ENCODE results near the gene KCNJ3.

KCNJ3 gene

DNA sequence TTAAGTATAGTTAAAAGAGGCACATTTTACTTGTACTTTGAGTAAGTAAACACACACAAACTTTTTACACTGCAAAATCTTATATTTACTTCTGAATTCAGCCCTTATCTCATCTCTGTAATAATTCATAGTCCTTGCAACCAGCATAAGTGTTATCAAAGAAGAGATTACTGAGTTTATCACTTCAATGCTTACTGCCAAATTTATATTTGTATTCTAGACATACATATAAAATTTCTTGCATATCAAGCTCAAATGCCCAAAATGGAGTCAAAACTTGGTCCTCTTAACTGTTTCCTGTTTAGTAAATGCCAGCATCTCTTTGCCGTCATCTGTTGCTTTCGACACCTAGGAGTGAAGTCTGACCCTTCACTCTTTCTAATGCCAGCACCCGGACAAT lies 21.1 kb upstream of the KCNJ3 start:
- in situ Hi-C loops (cut with MboI; ENCODE audit: low sequenced_read_pairs, unreplicated experiment), result no loop called here
- DNase-seq (ENCODE audit: low spot score), result no peak
- TF ChIP-seq, protein P1, sequence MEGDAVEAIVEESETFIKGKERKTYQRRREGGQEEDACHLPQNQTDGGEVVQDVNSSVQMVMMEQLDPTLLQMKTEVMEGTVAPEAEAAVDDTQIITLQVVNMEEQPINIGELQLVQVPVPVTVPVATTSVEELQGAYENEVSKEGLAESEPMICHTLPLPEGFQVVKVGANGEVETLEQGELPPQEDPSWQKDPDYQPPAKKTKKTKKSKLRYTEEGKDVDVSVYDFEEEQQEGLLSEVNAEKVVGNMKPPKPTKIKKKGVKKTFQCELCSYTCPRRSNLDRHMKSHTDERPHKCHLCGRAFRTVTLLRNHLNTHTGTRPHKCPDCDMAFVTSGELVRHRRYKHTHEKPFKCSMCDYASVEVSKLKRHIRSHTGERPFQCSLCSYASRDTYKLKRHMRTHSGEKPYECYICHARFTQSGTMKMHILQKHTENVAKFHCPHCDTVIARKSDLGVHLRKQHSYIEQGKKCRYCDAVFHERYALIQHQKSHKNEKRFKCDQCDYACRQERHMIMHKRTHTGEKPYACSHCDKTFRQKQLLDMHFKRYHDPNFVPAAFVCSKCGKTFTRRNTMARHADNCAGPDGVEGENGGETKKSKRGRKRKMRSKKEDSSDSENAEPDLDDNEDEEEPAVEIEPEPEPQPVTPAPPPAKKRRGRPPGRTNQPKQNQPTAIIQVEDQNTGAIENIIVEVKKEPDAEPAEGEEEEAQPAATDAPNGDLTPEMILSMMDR (IDR thresholded peaks at IDR 0.05; ENCODE audit: borderline replicate concordance, control extremely low read depth, extremely low read depth, insufficient read depth, missing control alignments), result no peak

DNA sequence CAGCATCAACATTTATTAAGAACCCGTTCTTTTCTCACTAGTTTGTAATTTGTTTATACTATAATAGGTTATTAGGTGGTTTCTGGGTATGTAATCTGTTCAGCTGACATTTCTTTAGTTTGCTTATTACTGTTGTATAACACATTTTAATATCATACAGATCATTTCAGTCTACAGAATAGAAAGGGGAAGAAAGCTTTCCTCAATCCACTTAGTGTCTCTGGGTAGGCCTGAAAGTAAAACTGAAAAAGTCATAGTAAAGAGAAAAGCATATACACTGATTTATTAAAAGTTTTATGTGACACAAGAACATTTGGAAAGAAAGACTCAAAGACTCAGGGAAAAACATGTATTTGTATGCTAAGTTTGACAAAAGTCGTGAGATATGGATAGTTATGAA lies 16.8 kb upstream of the KCNJ3 start:
- TF ChIP-seq, protein P1 (IDR thresholded peaks at IDR 0.05; ENCODE audit: borderline replicate concordance, control extremely low read depth, extremely low read depth, insufficient read depth, missing control alignments), result no peak
- no peak for DNase-seq (ENCODE audit: low spot score)
- in situ Hi-C loops (cut with MboI; ENCODE audit: low sequenced_read_pairs, unreplicated experiment), result no loop called here

DNA sequence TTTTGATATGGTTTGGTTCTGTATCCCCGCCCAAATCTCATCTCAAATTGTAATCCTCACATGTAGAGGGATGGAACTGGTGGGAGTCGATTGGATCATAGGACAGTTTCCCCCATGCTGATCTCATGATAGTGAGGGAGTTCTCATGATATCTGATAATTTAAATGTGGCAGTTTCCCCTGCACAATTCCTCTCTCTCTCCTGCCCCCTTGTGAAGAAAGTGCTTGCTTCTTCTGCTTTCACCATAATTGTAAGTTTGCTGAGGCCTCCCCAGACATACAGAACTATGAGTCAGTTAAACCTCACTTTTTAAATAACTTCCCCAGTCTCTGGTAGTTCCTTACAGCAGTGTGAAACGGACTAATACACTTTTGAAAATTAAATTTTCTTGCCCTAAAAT lies 12.3 kb upstream of the KCNJ3 start:
- TF ChIP-seq, protein P1 (IDR thresholded peaks at IDR 0.05; ENCODE audit: borderline replicate concordance, control extremely low read depth, extremely low read depth, insufficient read depth, missing control alignments), result no peak
- DNase-seq (ENCODE audit: low spot score), result no peak
- in situ Hi-C loops (cut with MboI; ENCODE audit: low sequenced_read_pairs, unreplicated experiment), result no loop called here

DNA sequence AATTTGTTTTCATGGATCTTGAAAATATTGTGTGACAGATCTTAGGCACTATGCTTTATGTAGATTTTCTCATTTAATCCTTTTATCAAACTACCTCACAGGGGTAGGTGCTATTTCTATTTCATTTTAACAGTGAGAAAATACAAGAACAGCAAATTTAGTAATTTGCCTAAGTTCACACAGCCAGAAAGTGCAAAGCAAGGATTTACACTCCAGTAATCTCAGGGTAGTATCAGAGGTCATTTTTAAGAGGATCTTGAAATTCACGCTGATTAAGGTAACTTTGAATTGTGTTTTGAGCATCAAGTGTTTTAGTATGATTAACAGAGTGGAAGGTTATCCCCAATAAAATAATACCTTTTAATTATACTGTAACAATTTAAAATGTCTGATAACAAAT lies 10.1 kb upstream of the KCNJ3 start:
- in situ Hi-C loops (cut with MboI; ENCODE audit: low sequenced_read_pairs, unreplicated experiment), result no loop called here
- no peak for DNase-seq (ENCODE audit: low spot score)
- TF ChIP-seq, protein P1 (IDR thresholded peaks at IDR 0.05; ENCODE audit: borderline replicate concordance, control extremely low read depth, extremely low read depth, insufficient read depth, missing control alignments), result no peak

DNA sequence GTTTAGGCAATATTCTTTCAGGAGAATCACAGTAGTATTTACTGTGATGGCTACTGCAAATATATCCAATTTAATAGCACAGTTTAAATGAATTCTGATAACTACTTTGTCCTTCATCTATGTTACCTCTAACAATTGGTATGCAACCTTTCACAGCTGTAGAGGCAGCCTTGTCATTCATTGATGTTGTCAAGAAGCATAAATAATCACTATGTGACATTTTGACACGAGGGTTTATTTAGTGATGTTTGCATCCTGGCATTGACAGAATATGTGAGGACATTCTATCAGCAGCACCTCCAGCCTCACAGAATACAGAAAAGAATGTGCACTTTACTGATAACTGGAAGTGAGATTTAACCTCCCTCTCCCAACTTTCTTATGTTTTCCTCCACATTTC lies 9.3 kb upstream of the KCNJ3 start:
- in situ Hi-C loops (cut with MboI; ENCODE audit: low sequenced_read_pairs, unreplicated experiment), result no loop called here
- no peak for DNase-seq (ENCODE audit: low spot score)
- TF ChIP-seq, protein P1 (IDR thresholded peaks at IDR 0.05; ENCODE audit: borderline replicate concordance, control extremely low read depth, extremely low read depth, insufficient read depth, missing control alignments), result no peak

DNA sequence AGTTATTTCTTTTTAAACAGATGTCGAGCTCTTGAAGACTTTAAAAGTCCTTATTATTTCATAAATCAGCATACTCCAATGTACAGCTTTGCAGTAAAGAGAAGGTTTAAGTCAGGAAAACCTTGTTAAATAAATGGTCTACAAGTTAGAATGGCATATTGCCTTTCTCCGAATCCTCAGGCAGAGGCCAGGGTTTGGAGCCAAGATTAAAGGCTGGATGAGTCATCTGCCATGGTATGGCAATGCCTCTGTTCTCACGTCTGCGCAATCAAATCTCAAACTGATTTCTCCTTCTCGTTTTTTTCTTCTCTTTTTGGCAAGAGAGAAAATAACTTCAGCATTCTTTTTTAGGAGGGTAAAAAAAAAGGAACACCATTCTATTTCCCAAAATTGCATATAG lies 5.6 kb upstream of the KCNJ3 start:
- DNase-seq (ENCODE audit: low spot score), result no peak
- in situ Hi-C loops (cut with MboI; ENCODE audit: low sequenced_read_pairs, unreplicated experiment), result no loop called here
- TF ChIP-seq, protein P1 (IDR thresholded peaks at IDR 0.05; ENCODE audit: borderline replicate concordance, control extremely low read depth, extremely low read depth, insufficient read depth, missing control alignments), result no peak
